Naive thymus-derived CD4-positive, alpha-beta T cell (primary cell): Measurements from ENCODE around the gene EMCN. TPM values are rescaled to one million over a fixed set of nuclear protein-coding genes. Genes with fewer than 3 reads are reported as not detected.

ENCODE experiments used
- ATAC-seq: fragments of 150-1000 bp; cut with Tn5 transposase; 2 replicates; pipeline ENCODE4 v1.10.0; 2021; ENCODE audit warnings: mild to moderate bottlenecking, moderate library complexity
- CTCF ChIA-PET: fragments of 350-600 bp; sonication (Branson Sonifier 250); formaldehyde crosslinking; loops from one replicate; lab custom pipeline; 2021; ENCODE audit warnings: antibody characterized with exemption; lab: Charles Lee
- POLR2A ChIA-PET: fragments of 350-600 bp; sonication (Branson Sonifier 250); formaldehyde crosslinking; loops from one replicate; lab custom pipeline; 2021; ENCODE audit warnings: antibody characterized with exemption, inconsistent platforms; lab: Charles Lee
- DNase-seq, 9 donors: peaks; one replicate each; pipeline versions ENCODE4 v3.0.0 to v3.0.0-alpha.2; 2020 to 2022; ENCODE audit warnings: mixed read lengths in 1 of 9
- H3K27ac ChIP-seq: one replicate; pipeline ENCODE4 v1.7.0; 2013; ENCODE audit warnings: mild to moderate bottlenecking, low read depth, low read length, moderate library complexity
- H3K27me3 ChIP-seq, 2 donors: one replicate each; pipeline ENCODE4 v1.7.0; 2013; ENCODE audit warnings: low read length in 2 of 2, mild to moderate bottlenecking in 2 of 2, moderate library complexity in 2 of 2; ENCODE audit not compliant: control insufficient read depth in 2 of 2, insufficient read depth in 2 of 2
- H3K36me3 ChIP-seq, 3 experiments: 1 replicate in 2 of 3; 2 replicates in 1 of 3; pipeline ENCODE4 v1.7.0; 2013; ENCODE audit warnings: low read length in 3 of 3, mild to moderate bottlenecking in 3 of 3, moderate library complexity in 1 of 3; ENCODE audit not compliant: insufficient read depth in 3 of 3, control insufficient read depth in 2 of 3
- H3K4me1 ChIP-seq, 2 donors: one replicate each; pipeline ENCODE4 v1.7.0; 2013; ENCODE audit warnings: low read length in 2 of 2, mild to moderate bottlenecking in 2 of 2, moderate library complexity in 1 of 2; ENCODE audit not compliant: control insufficient read depth in 2 of 2, insufficient read depth in 2 of 2
- H3K4me3 ChIP-seq: 2 replicates; pipeline ENCODE4 v1.7.0; 2013; ENCODE audit warnings: mild to moderate bottlenecking, low read length
- H3K9me3 ChIP-seq, 3 experiments: 1 replicate in 2 of 3; 2 replicates in 1 of 3; pipeline ENCODE4 v1.7.0; 2013; ENCODE audit warnings: low read length in 3 of 3; ENCODE audit not compliant: control insufficient read depth in 2 of 3
- H3K27ac Mint-ChIP-seq, 9 donors: one replicate each; pipeline ENCODE4 v1.8.0; 2020 to 2022; ENCODE audit warnings: mixed read lengths in 9 of 9, mild to moderate bottlenecking in 8 of 9, moderate library complexity in 5 of 9, inconsistent platforms in 2 of 9
- H3K27me3 Mint-ChIP-seq, 5 donors: one replicate each; pipeline ENCODE4 v1.8.0; 2021 to 2022; ENCODE audit warnings: mixed read lengths in 5 of 5, mild to moderate bottlenecking in 1 of 5
- H3K36me3 Mint-ChIP-seq, 5 donors: one replicate each; pipeline ENCODE4 v1.8.0; 2020 to 2022; ENCODE audit warnings: mixed read lengths in 5 of 5, mild to moderate bottlenecking in 3 of 5, inconsistent platforms in 1 of 5
- H3K4me1 Mint-ChIP-seq, 7 donors: one replicate each; pipeline ENCODE4 v1.8.0; 2020 to 2022; ENCODE audit warnings: mixed read lengths in 7 of 7, mild to moderate bottlenecking in 3 of 7, inconsistent platforms in 1 of 7
- H3K4me3 Mint-ChIP-seq, 10 donors: one replicate each; pipeline ENCODE4 v1.8.0; 2020 to 2022; ENCODE audit warnings: mild to moderate bottlenecking in 10 of 10, mixed read lengths in 10 of 10, moderate library complexity in 6 of 10, inconsistent platforms in 2 of 10
- H3K9me3 Mint-ChIP-seq, 11 donors: one replicate each; pipeline ENCODE4 v1.8.0; 2020 to 2022; ENCODE audit warnings: mixed read lengths in 11 of 11, mild to moderate bottlenecking in 4 of 11, inconsistent platforms in 1 of 11, moderate library complexity in 1 of 11
- intact Hi-C, 2 donors: fragments of 100-400 bp; cut with micrococcal nuclease; formaldehyde crosslinking; loops; one replicate each; pipeline ENCODE4 v1.15.1; 2023
- polyA plus RNA-seq, 2 donors: library from polyadenylated mRNA; unstranded; fragments of 300-500 nt; fragmentation: Illumina TruSeq; gene quantifications; one replicate each; pipeline ENCODE4 v1.2.3, GENCODE V29; 2021
- total RNA-seq, 6 experiments: library from RNA in 5 of 6; stranded (reverse) in 5 of 6; gene quantifications; 1 replicate in 5 of 6; 2 replicates in 1 of 6; pipeline ENCODE4 v1.2.3 and lab custom pipeline; 2021 to 2026

The EMCN gene
- total and polyA plus RNA-seq, 7 experiments from 2014 or later = not detected

GRCh38 chr4:100379583-100380105, 138.2 kb downstream of the EMCN start:
- ATAC-seq (no peak), DNase-seq (no peak)
- H3K9me3 Mint-ChIP-seq = peaks cover 0 to 13% (median 5%) of the 10 kb centered on the region in 11 donors
- peaks cover 0 to 18% (median 12%) of the 10 kb centered on the region in 5 donors for H3K27me3 Mint-ChIP-seq
- Histone ChIP-seq H3K27ac (no peak overlapping the region), H3K4me1 (no peaks in the 10 kb centered on the region), H3K27me3 (no peaks in the 10 kb centered on the region), H3K4me3 (no peak overlapping the region), H3K36me3 (no peaks in the 10 kb centered on the region), H3K9me3 (no peaks in the 10 kb centered on the region)
- no peak overlapping the region for H3K4me3 Mint-ChIP-seq
- CTCF ChIA-PET = no interaction called here
- H3K36me3 Mint-ChIP-seq = no peaks in the 10 kb centered on the region
- POLR2A ChIA-PET = no interaction called here
- intact Hi-C loops = no loop called here
- H3K4me1 Mint-ChIP-seq = no peaks in the 10 kb centered on the region
- no peak overlapping the region for H3K27ac Mint-ChIP-seq

GRCh38 chr4:100372432-100372831, 145.4 kb downstream of the EMCN start:
- no peaks in the 10 kb centered on the region for H3K4me1 Mint-ChIP-seq
- H3K27ac Mint-ChIP-seq = no peak overlapping the region
- intact Hi-C loops = loop anchor here in 1 of 2 donors (2.0 kb wide), 2 partner anchors 370 to 1358 kb away; no protein-coding TSS in a partner anchor
- ChIA-PET CTCF (interaction anchor here (1.2 kb wide), 1 partner anchor 11 kb away, joined by 3 read pairs; no protein-coding TSS in a partner anchor), POLR2A (no interaction called here)
- Histone ChIP-seq H3K27ac (no peak overlapping the region), H3K4me3 (no peak overlapping the region), H3K9me3 (no peaks in the 10 kb centered on the region), H3K36me3 (no peaks in the 10 kb centered on the region), H3K4me1 (no peaks in the 10 kb centered on the region), H3K27me3 (no peaks in the 10 kb centered on the region)
- DNase-seq (peak in 1 of 9 donors; percentile 1), ATAC-seq (no peak)
- peaks cover 0 to 5% (median 0%) of the 10 kb centered on the region in 5 donors for H3K27me3 Mint-ChIP-seq
- H3K9me3 Mint-ChIP-seq = no peaks in the 10 kb centered on the region
- H3K4me3 Mint-ChIP-seq = no peak overlapping the region
- H3K36me3 Mint-ChIP-seq = no peaks in the 10 kb centered on the region

GRCh38 chr4:100369871-100370270, 148.0 kb downstream of the EMCN start:
- Mint-ChIP-seq H3K4me1 (no peaks in the 10 kb centered on the region), H3K27ac (no peak overlapping the region), H3K9me3 (no peaks in the 10 kb centered on the region), H3K4me3 (no peak overlapping the region), H3K36me3 (no peaks in the 10 kb centered on the region), H3K27me3 (peaks cover 0 to 2% (median 0%) of the 10 kb centered on the region in 5 donors)
- ATAC-seq (no peak), DNase-seq (no peak)
- intact Hi-C loops = no loop called here
- no peaks in the 10 kb centered on the region for H3K4me1 ChIP-seq
- ChIA-PET POLR2A (no interaction called here), CTCF (no interaction called here)
- H3K27me3 ChIP-seq = no peaks in the 10 kb centered on the region
- H3K36me3 ChIP-seq = no peaks in the 10 kb centered on the region
- H3K9me3 ChIP-seq = no peaks in the 10 kb centered on the region
- H3K4me3 ChIP-seq = no peak overlapping the region
- no peak overlapping the region for H3K27ac ChIP-seq

- no peaks in the 10 kb centered on the region for H3K36me3 Mint-ChIP-seq
- H3K4me1 Mint-ChIP-seq = no peaks in the 10 kb centered on the region
- intact Hi-C loops = no loop called here
These were observed 150.4 kb downstream of the EMCN start for GRCh38 chr4:100367451-100367850.

GRCh38 chr4:100366213-100366612, 151.6 kb downstream of the EMCN start:
- ATAC-seq (no peak), DNase-seq (no peak)
- Histone ChIP-seq H3K9me3 (no peaks in the 10 kb centered on the region), H3K36me3 (no peaks in the 10 kb centered on the region), H3K4me1 (no peaks in the 10 kb centered on the region), H3K4me3 (no peak overlapping the region), H3K27ac (no peak overlapping the region), H3K27me3 (no peaks in the 10 kb centered on the region)
- Mint-ChIP-seq H3K9me3 (no peaks in the 10 kb centered on the region), H3K27ac (no peak overlapping the region), H3K27me3 (peaks cover 0 to 5% (median 2%) of the 10 kb centered on the region in 5 donors), H3K36me3 (no peaks in the 10 kb centered on the region), H3K4me1 (no peaks in the 10 kb centered on the region), H3K4me3 (no peak overlapping the region)
- intact Hi-C loops = no loop called here
- ChIA-PET CTCF (interaction anchor here (0.6 kb wide), 1 partner anchor 88 kb away, joined by 3 read pairs; no protein-coding TSS in a partner anchor), POLR2A (no interaction called here)

More at GRCh38 chr4:100367451-100367850, 150.4 kb downstream of the EMCN start:
- H3K27ac ChIP-seq = no peak overlapping the region
- H3K9me3 ChIP-seq = no peaks in the 10 kb centered on the region
- H3K4me1 ChIP-seq = no peaks in the 10 kb centered on the region
- ChIA-PET CTCF (no interaction called here), POLR2A (no interaction called here)
- DNase-seq (no peak), ATAC-seq (no peak)
- H3K4me3 ChIP-seq = no peak overlapping the region
- no peaks in the 10 kb centered on the region for H3K36me3 ChIP-seq
- H3K4me3 Mint-ChIP-seq = no peak overlapping the region
- H3K27me3 Mint-ChIP-seq = peaks cover 0 to 5% (median 0%) of the 10 kb centered on the region in 5 donors
- H3K9me3 Mint-ChIP-seq = no peaks in the 10 kb centered on the region
- H3K27ac Mint-ChIP-seq = no peak overlapping the region
- no peaks in the 10 kb centered on the region for H3K27me3 ChIP-seq

- Mint-ChIP-seq H3K9me3 (peaks cover 0 to 12% (median 3%) of the 10 kb centered on the region in 11 donors), H3K27me3 (peaks cover 0 to 5% (median 4%) of the 10 kb centered on the region in 5 donors), H3K4me1 (peaks cover 0 to under 1% (median 0%) of the 10 kb centered on the region in 7 donors), H3K36me3 (peaks cover 0 to 3% (median 0%) of the 10 kb centered on the region in 5 donors), H3K27ac (no peak overlapping the region), H3K4me3 (no peak overlapping the region)
- Histone ChIP-seq H3K4me1 (no peaks in the 10 kb centered on the region), H3K9me3 (no peaks in the 10 kb centered on the region), H3K27me3 (no peaks in the 10 kb centered on the region), H3K27ac (no peak overlapping the region), H3K36me3 (no peaks in the 10 kb centered on the region), H3K4me3 (no peak overlapping the region)
- intact Hi-C loops = no loop called here
- POLR2A ChIA-PET = no interaction called here
- CTCF ChIA-PET = interaction anchor here (1.1 kb wide), 1 partner anchor 10 kb away, joined by 3 read pairs; no protein-coding TSS in a partner anchor
- ATAC-seq = no peak
- DNase-seq = no peak
These were observed 155.5 kb downstream of the EMCN start for GRCh38 chr4:100362366-100362765.

- Histone ChIP-seq H3K36me3 (no peaks in the 10 kb centered on the region), H3K4me3 (no peak overlapping the region), H3K4me1 (no peaks in the 10 kb centered on the region), H3K27me3 (no peaks in the 10 kb centered on the region), H3K27ac (no peak overlapping the region), H3K9me3 (no peaks in the 10 kb centered on the region)
- POLR2A ChIA-PET = no interaction called here
- no peak for ATAC-seq
- H3K4me3 Mint-ChIP-seq = no peak overlapping the region
- CTCF ChIA-PET = interaction anchor here (1.1 kb wide), 1 partner anchor 11 kb away, joined by 3 read pairs; no protein-coding TSS in a partner anchor
- H3K27me3 Mint-ChIP-seq = peaks cover 0 to 5% (median 4%) of the 10 kb centered on the region in 5 donors
- H3K9me3 Mint-ChIP-seq = peaks cover 0 to 18% (median 5%) of the 10 kb centered on the region in 11 donors
- H3K36me3 Mint-ChIP-seq = peaks cover 0 to 5% (median 0%) of the 10 kb centered on the region in 5 donors
- peaks cover 0 to 1% (median 0%) of the 10 kb centered on the region in 7 donors for H3K4me1 Mint-ChIP-seq
- DNase-seq = no peak
- intact Hi-C loops = no loop called here
- no peak overlapping the region for H3K27ac Mint-ChIP-seq
These were observed 156.5 kb downstream of the EMCN start for GRCh38 chr4:100361336-100361735.
